ENCODE measurements around the gene ANXA2R. TPM values are rescaled to one million over a fixed set of nuclear protein-coding genes. Genes with fewer than 3 reads are reported as not detected.

Gene ANXA2R
- total and polyA plus RNA-seq, 9 of the 15 experiments (the other 6 are each of a cell fraction or from before 2014, with no cell fraction given) = 2.1 to 4.8 (median 3.4) TPM

- TF ChIP-seq MLLT1 (IDR thresholded peaks at IDR 0.05) (peak; percentile 56 to 85; a peak in 2 of 4 replicates), ZNF253 (CRISPR knock-in tag; conservative IDR thresholded peaks at IDR 0.05) (no peak), GATAD2A (IDR thresholded peaks at IDR 0.05) (peak; percentile 41; the same call in 1 of the 2 replicates), CSDE1 (IDR thresholded peaks at IDR 0.05) (no peak), EP400 (IDR thresholded peaks at IDR 0.05) (peak; percentile 75), ZNF407 (IDR thresholded peaks at IDR 0.05; ENCODE audit: low read depth) (no peak), ARID2 (IDR thresholded peaks at IDR 0.05) (no peak), POLR2A (conservative IDR thresholded peaks at IDR 0.05) (0 out of 2 replicates have a peak, but pooled peaks have one; percentile 34), RBM14 (IDR thresholded peaks at IDR 0.05; ENCODE audit: borderline replicate concordance, insufficient read depth, low read depth, low read length) (0 out of 2 replicates have a peak, but pooled peaks have one; percentile 38), ZZZ3 (IDR thresholded peaks at IDR 0.05) (no peak), E2F3 (CRISPR knock-in tag; IDR thresholded peaks at IDR 0.05) (0 out of 2 replicates have a peak, but pooled peaks have one; percentile 66), E2F8 (IDR thresholded peaks at IDR 0.05; ENCODE audit: low read depth, partially characterized antibody) (peak; percentile 47), TGIF2 (CRISPR knock-in tag; IDR thresholded peaks at IDR 0.05) (no peak), MXI1 (IDR thresholded peaks at IDR 0.05; ENCODE audit: low read depth, low read length) (no peak), BCOR (IDR thresholded peaks at IDR 0.05) (peak; percentile 91), STAT5B (CRISPR knock-in tag; IDR thresholded peaks at IDR 0.05) (no peak)
These were observed 2.7 kb upstream of the ANXA2R start (continued) for GRCh38 chr5:43042626-43043399.

All from K562 (cell line).